Subcutaneous adipose tissue (tissue), 4 donors: ENCODE data around the gene SHISA9. TPM values are rescaled to one million over a fixed set of nuclear protein-coding genes. Genes with fewer than 3 reads are reported as not detected.

ENCODE experiments used
- CTCF ChIP-seq: fragments of 450-650 bp; IDR thresholded peaks from one replicate; pipeline ENCODE4 v1.5.1; 2016; ENCODE audit warnings: low read depth, mild to moderate bottlenecking, control low read depth, antibody characterized with exemption, moderate library complexity
- total RNA-seq, 4 donors: library from RNA; depleted of rRNA; stranded (reverse); fragments of >200 nt; gene quantifications; one replicate each; pipeline ENCODE4 v1.1.0, GENCODE V29; 2016

The SHISA9 gene
- total RNA-seq, 4 donors from 2014 or later: under 0.01 to 0.19 (median 0.17) TPM; not detected in 1

- no peak for TF ChIP-seq CTCF
Observed at GRCh38 chr16:13068912-13069583, 167.7 kb downstream of the SHISA9 start.

GRCh38 chr16:13070268-13070667 lies 168.9 kb downstream of the SHISA9 start:
- no peak for TF ChIP-seq CTCF

GRCh38 chr16:13076878-13077277 lies 175.5 kb downstream of the SHISA9 start:
- no peak for TF ChIP-seq CTCF

GRCh38 chr16:13077816-13078215 lies 176.4 kb downstream of the SHISA9 start:
- no peak for TF ChIP-seq CTCF

- TF ChIP-seq CTCF: no peak
Observed at GRCh38 chr16:13080531-13080930, 179.1 kb downstream of the SHISA9 start.

- TF ChIP-seq CTCF: no peak
Observed at GRCh38 chr16:13081825-13082331, 180.5 kb downstream of the SHISA9 start.

GRCh38 chr16:13083681-13084080 lies 182.3 kb downstream of the SHISA9 start:
- no peak for TF ChIP-seq CTCF
